22Rv1 (cell line): Measurements from ENCODE around the gene KCNIP4.
A peak's percentile ranks its signal among the peaks of the same experiment; 100 is the strongest.
"Not testable (repeated sequence)": the region's sequence is repeated elsewhere in the genome, so short reads cannot be mapped to it uniquely, and the experiment has no call there.

Source experiments
- H3K27ac ChIP-seq: fragments of 450-650 bp; 2 replicates; pipeline ENCODE4 v1.5.1; 2017
- ZFX ChIP-seq: fragments of 450-650 bp; IDR thresholded peaks from 2 replicates; pipeline ENCODE4 v1.6.1; 2017; ENCODE audit warnings: antibody characterized with exemption, borderline replicate concordance
- TF ChIP-seq, protein P1 (sequence below): fragments of 450-650 bp; IDR thresholded peaks from 2 replicates; pipeline ENCODE4 v1.5.1; 2017; ENCODE audit warnings: mild to moderate bottlenecking

The KCNIP4 gene

DNA sequence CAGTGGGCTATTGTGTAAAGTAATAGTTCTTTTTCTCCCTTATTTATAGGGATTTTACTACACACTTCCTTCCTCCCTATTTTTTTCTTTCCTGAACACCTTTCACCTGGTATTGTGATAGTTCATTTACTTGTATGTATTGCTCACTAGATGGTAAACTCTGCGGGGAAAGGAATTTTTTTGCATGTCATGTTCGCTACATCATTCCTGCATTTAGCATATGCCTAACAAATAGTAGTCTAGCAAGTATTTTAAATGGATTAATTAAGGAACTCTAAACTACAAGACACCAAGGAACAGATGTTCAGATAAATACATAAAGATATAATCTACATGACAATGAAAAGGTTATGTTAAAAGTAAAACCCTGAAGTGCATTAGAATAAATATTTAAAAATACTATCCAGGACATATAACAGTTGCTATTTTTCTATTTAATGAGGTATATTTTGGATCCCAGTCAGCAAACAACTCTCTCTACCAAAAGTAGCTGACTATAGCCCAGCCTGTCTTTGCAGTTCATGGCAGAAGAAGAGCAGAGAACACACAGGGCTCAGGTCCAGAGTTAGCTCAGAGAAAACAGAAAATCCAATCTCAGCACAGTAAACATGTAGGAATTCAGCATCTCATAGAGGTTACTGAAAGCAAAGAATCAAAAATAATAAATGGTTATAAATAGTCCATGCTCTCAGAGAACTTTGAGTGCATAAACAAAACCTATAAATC lies 1160.5 kb downstream of the KCNIP4 start:
- H3K27ac ChIP-seq = no peak overlapping the region
- TF ChIP-seq ZFX = no peak
- TF ChIP-seq, protein P1, sequence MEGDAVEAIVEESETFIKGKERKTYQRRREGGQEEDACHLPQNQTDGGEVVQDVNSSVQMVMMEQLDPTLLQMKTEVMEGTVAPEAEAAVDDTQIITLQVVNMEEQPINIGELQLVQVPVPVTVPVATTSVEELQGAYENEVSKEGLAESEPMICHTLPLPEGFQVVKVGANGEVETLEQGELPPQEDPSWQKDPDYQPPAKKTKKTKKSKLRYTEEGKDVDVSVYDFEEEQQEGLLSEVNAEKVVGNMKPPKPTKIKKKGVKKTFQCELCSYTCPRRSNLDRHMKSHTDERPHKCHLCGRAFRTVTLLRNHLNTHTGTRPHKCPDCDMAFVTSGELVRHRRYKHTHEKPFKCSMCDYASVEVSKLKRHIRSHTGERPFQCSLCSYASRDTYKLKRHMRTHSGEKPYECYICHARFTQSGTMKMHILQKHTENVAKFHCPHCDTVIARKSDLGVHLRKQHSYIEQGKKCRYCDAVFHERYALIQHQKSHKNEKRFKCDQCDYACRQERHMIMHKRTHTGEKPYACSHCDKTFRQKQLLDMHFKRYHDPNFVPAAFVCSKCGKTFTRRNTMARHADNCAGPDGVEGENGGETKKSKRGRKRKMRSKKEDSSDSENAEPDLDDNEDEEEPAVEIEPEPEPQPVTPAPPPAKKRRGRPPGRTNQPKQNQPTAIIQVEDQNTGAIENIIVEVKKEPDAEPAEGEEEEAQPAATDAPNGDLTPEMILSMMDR = no peak

DNA sequence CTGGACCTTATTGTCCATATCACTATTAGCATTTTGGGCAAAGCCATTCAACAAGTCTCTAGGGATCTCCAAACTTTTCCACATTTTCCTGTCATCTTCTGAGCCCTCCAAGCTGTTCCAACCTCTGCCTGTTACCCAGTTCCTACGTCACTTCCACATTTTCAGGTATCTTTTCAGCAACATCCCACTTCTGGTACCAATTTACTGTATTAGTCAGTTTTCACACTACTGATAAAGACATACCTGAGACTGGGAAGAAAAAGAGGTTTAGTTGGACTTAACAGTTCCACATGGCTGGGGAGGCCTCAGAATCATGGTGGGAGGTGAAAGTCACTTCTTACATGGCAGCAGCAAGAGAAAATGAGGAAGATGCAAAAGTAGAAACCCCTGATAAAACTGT lies 1165.4 kb downstream of the KCNIP4 start:
- not testable (repeated sequence) for H3K27ac ChIP-seq

DNA sequence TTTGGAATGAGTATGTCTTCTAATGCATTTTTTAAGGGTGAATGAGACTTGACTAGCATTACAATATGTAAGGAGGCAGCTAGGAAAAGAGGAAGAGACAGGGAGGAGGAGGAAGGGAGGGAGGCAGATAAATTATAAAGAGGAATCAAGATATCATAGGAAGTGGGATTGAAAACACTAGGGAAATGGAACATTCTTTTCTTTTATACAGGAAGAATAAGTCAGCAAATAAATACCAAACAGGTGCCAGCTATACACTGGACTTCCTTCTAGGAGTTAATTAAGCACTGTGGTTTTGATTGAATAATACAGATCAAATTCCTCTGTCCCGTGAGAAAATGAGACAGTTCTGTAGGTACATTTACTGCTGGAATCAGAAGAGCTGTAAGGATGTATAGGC lies 1169.7 kb downstream of the KCNIP4 start:
- no peak overlapping the region for H3K27ac ChIP-seq
- no peak for TF ChIP-seq ZFX
- TF ChIP-seq, protein P1 = no peak

DNA sequence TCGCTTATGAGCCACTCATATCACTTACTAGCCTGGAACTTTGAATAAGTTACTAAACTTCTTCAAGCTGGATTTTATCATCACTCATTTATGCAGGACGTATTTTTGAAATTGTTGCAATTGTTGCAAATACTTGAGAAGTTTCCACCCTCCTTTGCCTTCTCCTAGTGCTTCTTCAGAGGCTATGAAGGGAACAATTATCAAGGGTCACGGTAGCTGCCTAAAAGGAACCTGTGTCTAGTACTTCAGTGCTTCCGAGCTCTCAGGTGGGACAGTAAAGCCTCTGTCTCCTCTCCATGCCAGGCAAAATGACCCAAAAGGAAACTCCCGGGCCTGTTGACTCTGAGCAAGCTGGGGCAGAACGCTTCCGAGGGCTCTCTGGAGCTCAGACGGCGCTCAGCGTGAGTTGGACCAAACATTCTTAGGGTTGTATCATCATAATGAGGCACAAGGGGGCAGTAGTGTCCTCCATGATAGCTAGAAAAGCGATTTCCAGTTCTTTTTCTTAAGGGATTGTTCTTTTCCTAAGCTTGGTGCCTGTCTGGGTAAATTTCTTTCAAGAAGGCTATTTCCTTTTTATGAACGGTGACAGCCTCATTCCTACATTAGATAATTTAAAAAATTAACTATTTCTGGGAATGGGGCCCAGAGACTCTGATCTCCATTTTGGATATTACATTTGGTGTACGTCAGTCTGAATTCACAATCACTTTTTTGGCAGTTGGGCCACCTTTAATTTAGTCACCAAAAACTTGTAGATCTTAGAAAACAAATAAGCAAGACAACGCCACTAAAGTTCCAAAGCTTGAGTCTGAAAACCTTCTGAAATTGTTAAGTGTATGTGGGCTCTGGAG lies 1175.2 kb downstream of the KCNIP4 start:
- no peak for TF ChIP-seq ZFX
- TF ChIP-seq, protein P1 = peak; percentile 86

DNA sequence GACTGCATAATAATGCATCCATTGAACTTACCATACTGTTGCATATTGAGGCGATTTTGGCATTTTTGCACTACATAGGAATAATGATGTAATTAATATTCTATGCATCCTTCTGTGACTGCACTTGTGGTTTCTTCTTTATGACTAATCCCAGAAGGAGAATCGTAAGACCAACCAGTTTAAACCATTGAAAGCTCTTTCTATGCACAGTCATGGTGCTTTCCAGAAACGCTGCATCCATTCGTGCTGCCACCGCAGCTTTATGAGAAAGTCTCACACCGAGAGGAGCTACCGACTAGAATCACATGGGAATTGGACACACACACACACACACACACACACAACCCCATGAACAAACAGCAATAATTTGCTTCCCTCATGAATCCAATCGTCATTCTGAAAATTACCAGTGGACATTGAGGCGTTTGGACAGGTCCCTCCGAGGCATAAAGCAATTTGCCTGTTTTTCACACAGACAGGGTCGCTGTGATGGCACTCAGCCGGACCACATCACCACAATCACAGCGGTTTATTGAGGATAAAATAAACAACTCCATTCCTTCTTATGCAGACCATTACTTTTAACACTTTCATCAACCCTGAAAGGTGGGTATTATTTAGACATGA lies 1184.1 kb downstream of the KCNIP4 start:
- no peak for TF ChIP-seq ZFX
- TF ChIP-seq, protein P1 = no peak
- no peak overlapping the region for H3K27ac ChIP-seq

More for the DNA sequence above, 1175.2 kb downstream of the KCNIP4 start:
- H3K27ac ChIP-seq = no peak overlapping the region

DNA sequence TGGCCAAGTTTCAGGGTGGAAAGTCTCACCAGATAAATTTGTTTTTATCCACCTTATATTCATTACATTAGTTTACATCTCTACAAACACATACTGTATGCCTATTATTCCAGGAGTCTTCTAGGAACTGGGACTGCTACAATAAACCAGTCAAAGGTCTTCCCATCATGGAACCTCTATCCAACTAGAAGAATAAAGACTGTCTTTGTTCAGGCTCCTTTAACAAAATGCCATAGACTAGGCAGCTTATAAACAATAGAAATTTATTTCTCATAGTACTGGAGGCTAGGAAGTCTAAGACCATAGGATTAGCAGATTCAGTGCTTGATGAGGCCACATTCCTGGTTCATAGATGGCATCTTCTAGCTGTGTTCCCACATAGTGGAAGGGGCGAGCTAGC lies 1186.7 kb downstream of the KCNIP4 start:
- H3K27ac ChIP-seq = no peak overlapping the region
- TF ChIP-seq, protein P1 = no peak
- no peak for TF ChIP-seq ZFX

DNA sequence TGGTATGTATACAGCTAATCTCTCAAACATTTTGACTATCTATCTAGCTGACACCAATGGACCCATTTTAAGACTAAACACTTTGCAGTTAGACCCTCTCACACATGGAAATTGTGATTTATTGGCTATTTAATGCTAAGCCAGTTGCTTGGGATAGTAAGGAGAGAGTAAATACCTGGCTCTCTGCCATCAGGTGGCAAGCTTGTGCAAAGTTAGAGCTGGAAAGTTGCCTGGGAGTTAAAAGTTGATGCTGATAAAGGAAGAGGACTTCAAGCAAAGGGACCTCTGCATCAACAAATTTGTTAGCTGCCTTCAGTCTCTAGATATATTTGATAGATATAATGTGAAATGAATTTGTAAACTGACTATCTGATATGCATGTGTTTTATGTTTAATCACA lies 1187.2 kb downstream of the KCNIP4 start:
- no peak overlapping the region for H3K27ac ChIP-seq
- TF ChIP-seq ZFX = no peak
- TF ChIP-seq, protein P1 = no peak
